HepG2 (cell line): ENCODE measurements around the gene NFYC.

Experiments used
- CHD2 ChIP-seq: IDR thresholded peaks from 2 replicates; pipeline ENCODE4 v1.6.1; 2011; ENCODE audit warnings: low read depth, low read length, improper control_type of control experiment
- EP300 ChIP-seq, 3 experiments: sonication (generic) in 1 of 3; formaldehyde crosslinking in 1 of 3; IDR thresholded peaks; 2 replicates each; pipeline versions ENCODE4 v1.5.1 to v1.6.1; 2011 to 2020; ENCODE audit warnings: low read depth in 2 of 3, low read length in 2 of 3, borderline replicate concordance in 1 of 3, improper control_type of control experiment in 1 of 3, mild to moderate bottlenecking in 1 of 3, missing genetic modification reagents in 1 of 3, moderate library complexity in 1 of 3
- HBP1 ChIP-seq: IDR thresholded peaks from 2 replicates; pipeline ENCODE4 v1.6.1; 2016; ENCODE audit warnings: low read depth, control low read depth
- HNRNPH1 ChIP-seq: fragments of 200-400 bp; formaldehyde crosslinking; optimal IDR thresholded peaks from 2 replicates; pipeline ENCODE3; 2017; ENCODE audit warnings: mild to moderate bottlenecking, low read depth, low read length
- ZC3H4 ChIP-seq: sonication (generic); formaldehyde crosslinking; IDR thresholded peaks from 2 replicates; pipeline ENCODE4 v1.4.0; 2020; ENCODE audit warnings: missing genetic modification reagents, borderline replicate concordance
- ZFP37 ChIP-seq: sonication (generic); formaldehyde crosslinking; IDR thresholded peaks from 2 replicates; pipeline ENCODE4 v1.4.0; 2020; ENCODE audit warnings: missing genetic modification reagents, borderline replicate concordance

- TF ChIP-seq ZFP37 (CRISPR knock-in tag) (no peak), HNRNPH1 (no peak), HBP1 (CRISPR knock-in tag) (no peak), EP300 (IDR thresholded peaks at IDR 0.05; ENCODE audit: low read depth in 2 of 2, low read length in 2 of 2) (no peak), EP300 (CRISPR knock-in tag; IDR thresholded peaks at IDR 0.05; ENCODE audit: borderline replicate concordance) (no peak), CHD2 (no peak), ZC3H4 (no peak)
Measured at GRCh38 chr1:40720493-40720892, 29.0 kb downstream of the NFYC start.
